Activated CD4-positive, alpha-beta T cell treated with anti-CD3 and anti-CD28 coated beads, Interleukin-2, amount 50 U/mL, for 4 hours (primary cell): ENCODE results near the gene VWDE.
"Not testable (repeated sequence)": the region's sequence is repeated elsewhere in the genome, so short reads cannot be mapped to it uniquely, and the experiment has no call there.

ENCODE experiments used
- DNase-seq, 2 experiments: peaks; one replicate each; pipeline ENCODE4 v3.0.0-alpha.2; 2020

The VWDE gene

GRCh38 chr7:12401538-12402364, 1.9 kb downstream of the VWDE start:
- no peak for DNase-seq

- DNase-seq: no peak
Observed at GRCh38 chr7:12398186-12398585, 5.5 kb downstream of the VWDE start.

- no peak for DNase-seq
Observed at GRCh38 chr7:12397671-12398070, 6.0 kb downstream of the VWDE start.

GRCh38 chr7:12396670-12397069, 7.0 kb downstream of the VWDE start:
- not testable (repeated sequence) for DNase-seq

- no peak for DNase-seq
Observed at GRCh38 chr7:12391922-12392615, 11.6 kb downstream of the VWDE start.

- DNase-seq: peak; percentile 19 to 25
Observed at GRCh38 chr7:12389089-12389700, 14.5 kb downstream of the VWDE start.

GRCh38 chr7:12386313-12386740, 17.3 kb downstream of the VWDE start:
- no peak for DNase-seq

GRCh38 chr7:12385364-12385786, 18.3 kb downstream of the VWDE start:
- DNase-seq: no peak

- no peak for DNase-seq
Observed at GRCh38 chr7:12383377-12383776, 20.3 kb downstream of the VWDE start.

GRCh38 chr7:12378389-12378788, 25.3 kb downstream of the VWDE start:
- DNase-seq: no peak

- DNase-seq: no peak
Observed at GRCh38 chr7:12377406-12377805, 26.3 kb downstream of the VWDE start.

GRCh38 chr7:12373580-12374263, 29.9 kb downstream of the VWDE start:
- no peak for DNase-seq

- DNase-seq: no peak
Observed at GRCh38 chr7:12370249-12370648, 33.4 kb downstream of the VWDE start.

- DNase-seq: no peak
Observed at GRCh38 chr7:12369756-12370155, 33.9 kb downstream of the VWDE start.

- DNase-seq: no peak
Observed at GRCh38 chr7:12369072-12369471, 34.6 kb downstream of the VWDE start.

- no peak for DNase-seq
Observed at GRCh38 chr7:12360948-12361347, 42.7 kb downstream of the VWDE start.

GRCh38 chr7:12358694-12359093, 45.0 kb downstream of the VWDE start:
- no peak for DNase-seq

GRCh38 chr7:12357508-12357907, 46.2 kb downstream of the VWDE start:
- DNase-seq: no peak

GRCh38 chr7:12351843-12352242, 51.8 kb downstream of the VWDE start:
- no peak for DNase-seq

GRCh38 chr7:12350971-12351370, 52.7 kb downstream of the VWDE start:
- DNase-seq: no peak

GRCh38 chr7:12337095-12337494, 66.6 kb downstream of the VWDE start:
- DNase-seq: no peak

- DNase-seq: no peak
Observed at GRCh38 chr7:12328888-12329770, 74.5 kb downstream of the VWDE start.
